Measurements from ENCODE around the gene SPDEF.

SPDEF gene

DNA sequence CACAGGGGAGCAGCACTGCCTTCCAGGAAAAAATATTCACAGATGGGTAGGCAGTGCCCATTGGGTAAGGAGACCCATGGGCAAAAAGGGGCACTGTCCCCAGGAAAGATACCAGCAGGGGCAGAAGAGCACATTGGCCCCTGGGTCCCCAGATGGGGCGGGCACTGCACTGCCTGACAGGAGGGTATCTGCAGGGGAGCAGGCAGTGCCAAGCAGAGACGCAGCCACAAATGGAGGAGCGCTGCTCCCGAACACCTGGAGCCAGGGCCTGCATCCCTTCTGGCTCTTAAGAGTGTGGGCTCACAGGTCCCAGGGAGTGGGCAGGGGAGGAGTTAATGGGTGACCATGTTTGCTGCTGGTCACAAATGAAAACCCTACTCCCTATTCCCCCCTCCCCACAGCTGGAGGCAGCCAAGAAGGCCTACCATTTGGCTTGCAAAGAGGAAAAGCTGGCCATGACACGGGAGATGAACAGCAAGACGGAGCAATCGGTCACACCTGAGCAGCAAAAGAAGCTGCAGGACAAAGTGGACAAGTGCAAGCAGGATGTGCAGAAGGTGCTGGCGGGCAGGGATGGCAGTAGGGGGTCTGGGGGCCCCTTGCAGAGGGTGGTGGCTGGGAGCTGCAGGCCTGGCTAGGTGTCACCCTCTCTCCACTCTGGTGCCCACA is 27.0 kb downstream of the SPDEF start:
- DNase-seq (ENCODE audit: extremely low read depth in 1 of 2, low read depth in 1 of 2), result no peak

- no peak for DNase-seq (ENCODE audit: extremely low read depth in 1 of 2, low read depth in 1 of 2)
Measured at GRCh38 chr6:34527751-34528670, 28.1 kb downstream of the SPDEF start.

GRCh38 chr6:34526992-34527728 is 29.0 kb downstream of the SPDEF start:
- DNase-seq (ENCODE audit: extremely low read depth in 1 of 2, low read depth in 1 of 2), result peak; percentile 87 to 93

DNA sequence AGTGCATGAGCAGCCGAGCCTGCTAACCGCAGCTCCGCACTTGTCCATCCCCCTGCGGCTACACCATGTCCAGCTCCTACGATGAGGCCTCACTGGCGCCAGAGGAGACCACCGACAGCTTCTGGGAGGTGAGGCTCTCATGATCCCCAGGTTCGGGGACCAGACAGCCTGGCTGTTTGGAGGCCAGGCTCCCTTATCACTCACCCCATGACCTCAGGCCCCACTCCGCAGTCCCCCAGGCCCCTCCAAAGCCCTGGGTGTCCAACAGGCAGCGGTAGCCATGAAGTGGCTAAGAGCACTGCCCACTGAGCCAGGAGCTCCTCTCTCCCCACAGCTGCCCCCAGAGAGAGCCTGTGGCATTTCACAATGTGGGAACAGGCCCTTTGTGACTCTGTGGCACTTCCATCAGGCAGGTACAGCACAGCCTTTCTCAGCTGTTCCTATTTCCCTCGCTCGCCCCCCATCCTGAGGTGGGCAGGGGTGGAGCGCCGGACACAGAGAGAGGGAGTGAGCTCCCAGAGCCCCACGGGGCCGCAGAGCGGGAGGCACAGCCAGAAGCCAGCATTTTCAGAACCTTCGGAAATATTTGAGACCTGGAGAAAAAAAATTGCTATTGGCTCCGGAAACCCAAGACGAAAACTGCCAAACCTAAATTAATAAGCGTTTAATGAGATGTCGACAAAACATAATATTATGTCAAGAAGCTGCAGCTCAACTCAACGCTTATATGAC is 29.7 kb downstream of the SPDEF start:
- no peak for DNase-seq (ENCODE audit: extremely low read depth in 1 of 2, low read depth in 1 of 2)

DNA sequence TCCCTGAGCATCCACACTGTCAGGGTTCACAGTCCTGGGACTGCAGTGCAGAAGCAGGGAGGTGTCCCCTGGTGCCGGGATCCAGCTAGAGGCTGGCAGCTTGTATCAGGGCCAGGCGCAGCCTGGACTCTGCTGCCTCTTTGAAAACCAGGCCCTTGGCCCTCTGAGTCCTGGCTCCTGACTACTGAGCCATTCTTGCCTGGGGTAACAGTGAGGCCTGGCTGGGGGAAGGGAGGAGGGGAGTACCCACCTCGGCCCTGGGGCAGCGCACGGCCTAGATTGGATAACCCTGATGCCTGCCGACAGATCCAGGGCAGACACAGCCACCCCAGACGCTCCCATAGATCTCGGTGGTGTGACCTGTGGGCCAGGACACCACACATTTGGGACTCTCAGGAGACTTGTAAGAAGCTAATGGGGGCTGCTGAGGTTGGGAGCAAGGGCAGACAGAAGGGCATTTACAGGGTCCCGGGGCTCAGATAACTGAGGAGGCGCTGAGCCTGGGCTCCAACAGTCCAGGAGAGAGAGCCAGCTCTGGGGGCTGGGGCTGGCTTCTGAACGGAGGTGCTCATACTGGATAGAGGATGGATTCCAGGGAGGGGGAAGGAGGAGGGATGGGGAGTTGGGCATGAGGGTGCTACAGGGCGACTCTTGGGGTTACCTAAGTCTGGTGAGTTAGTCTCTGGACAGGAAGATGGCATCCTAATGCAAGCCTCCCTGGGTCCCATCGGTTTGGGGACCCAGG is 30.5 kb downstream of the SPDEF start:
- no peak for DNase-seq (ENCODE audit: extremely low read depth in 1 of 2, low read depth in 1 of 2)

GRCh38 chr6:34524971-34525370 is 31.2 kb downstream of the SPDEF start:
- no peak for DNase-seq (ENCODE audit: extremely low read depth in 1 of 2, low read depth in 1 of 2)

GRCh38 chr6:34524499-34524898 is 31.6 kb downstream of the SPDEF start:
- DNase-seq (ENCODE audit: extremely low read depth in 1 of 2, low read depth in 1 of 2), result no peak

- no peak for DNase-seq (ENCODE audit: extremely low read depth in 1 of 2, low read depth in 1 of 2)
Measured at GRCh38 chr6:34523441-34524206, 32.5 kb downstream of the SPDEF start.

GRCh38 chr6:34522761-34523160 is 33.4 kb downstream of the SPDEF start:
- no peak for DNase-seq (ENCODE audit: extremely low read depth in 1 of 2, low read depth in 1 of 2)

DNA sequence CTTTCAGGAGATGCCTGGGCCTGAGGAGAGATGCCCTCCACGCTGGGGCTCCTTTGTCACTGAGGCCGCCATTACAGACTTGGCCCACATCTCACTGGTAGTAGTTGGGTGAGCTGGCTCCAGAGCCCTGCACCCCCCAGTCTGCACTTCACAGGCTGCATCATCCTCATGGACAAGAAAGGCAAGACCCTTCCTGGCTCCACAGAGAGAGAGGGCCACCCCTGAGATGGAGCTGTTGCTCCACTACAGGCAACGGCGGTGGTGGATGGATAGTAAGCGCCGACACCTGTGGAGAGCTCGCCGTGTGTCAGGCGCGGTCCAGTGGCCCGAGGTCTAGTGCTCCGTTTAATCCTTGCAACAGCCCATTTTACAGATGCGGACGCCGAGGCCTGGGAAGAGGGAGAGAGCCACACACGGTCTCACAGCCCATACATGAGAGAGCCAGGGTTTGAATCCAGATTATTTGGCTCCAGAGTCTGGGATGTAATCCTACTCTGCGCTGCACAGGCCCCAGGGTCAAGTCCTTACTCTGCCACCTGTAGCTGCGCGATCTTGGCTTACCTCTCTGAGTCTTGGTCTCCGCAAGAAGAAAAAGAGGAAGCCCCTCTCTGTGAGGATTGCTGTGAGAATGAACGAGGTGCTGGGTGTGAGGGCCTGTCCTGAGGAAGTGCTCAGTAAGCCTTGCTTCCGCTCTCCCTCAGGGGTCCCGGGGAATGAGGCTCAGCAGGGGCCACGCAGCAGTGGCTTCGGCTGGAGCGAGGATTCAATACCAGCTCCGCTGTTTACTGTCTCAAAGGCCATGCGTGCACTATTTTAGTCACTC is 34.5 kb downstream of the SPDEF start:
- DNase-seq (ENCODE audit: extremely low read depth in 1 of 2, low read depth in 1 of 2), result no peak

DNA sequence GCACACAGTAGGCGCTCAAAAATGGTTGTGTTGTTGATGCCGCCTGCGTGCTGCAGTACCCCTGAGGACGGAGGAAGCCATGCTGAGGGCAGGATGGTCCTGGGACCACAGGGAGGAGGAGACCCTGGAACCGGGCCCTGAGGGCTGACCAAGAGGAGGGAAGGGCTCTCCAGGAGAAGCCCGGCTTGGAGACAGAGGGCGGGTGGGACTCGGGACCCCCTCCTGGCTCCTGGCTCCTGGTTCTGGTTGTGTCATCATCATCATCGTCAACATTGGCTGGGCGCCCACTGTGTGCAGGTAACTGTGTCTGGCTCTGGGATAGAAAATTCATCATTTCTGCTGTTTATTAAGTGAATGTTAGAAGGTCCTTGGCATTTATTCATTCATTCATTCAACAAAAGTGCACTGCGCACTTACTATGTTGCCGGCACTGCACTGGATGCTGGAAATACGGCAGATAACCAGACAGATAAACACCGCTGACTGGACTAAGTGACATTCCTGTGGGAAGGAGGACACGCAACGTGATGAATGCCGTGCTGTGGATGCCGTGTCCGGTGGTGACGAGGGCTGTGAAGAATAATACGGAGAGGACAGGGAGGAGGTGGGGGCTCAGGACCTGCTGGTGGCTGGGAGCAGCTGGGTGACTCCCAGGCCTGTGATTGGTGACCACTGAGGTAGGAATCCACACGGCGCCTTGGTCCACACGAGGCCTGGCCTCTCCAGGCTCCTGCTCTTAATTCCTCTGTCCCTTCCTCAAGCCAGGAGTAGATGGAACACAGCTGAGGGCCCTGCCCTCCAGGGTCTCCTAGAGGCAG is 35.3 kb downstream of the SPDEF start:
- no peak for DNase-seq (ENCODE audit: extremely low read depth in 1 of 2, low read depth in 1 of 2)

- DNase-seq (ENCODE audit: extremely low read depth in 1 of 2, low read depth in 1 of 2), result no peak
Measured at GRCh38 chr6:34519971-34520644, 36.0 kb downstream of the SPDEF start.

DNA sequence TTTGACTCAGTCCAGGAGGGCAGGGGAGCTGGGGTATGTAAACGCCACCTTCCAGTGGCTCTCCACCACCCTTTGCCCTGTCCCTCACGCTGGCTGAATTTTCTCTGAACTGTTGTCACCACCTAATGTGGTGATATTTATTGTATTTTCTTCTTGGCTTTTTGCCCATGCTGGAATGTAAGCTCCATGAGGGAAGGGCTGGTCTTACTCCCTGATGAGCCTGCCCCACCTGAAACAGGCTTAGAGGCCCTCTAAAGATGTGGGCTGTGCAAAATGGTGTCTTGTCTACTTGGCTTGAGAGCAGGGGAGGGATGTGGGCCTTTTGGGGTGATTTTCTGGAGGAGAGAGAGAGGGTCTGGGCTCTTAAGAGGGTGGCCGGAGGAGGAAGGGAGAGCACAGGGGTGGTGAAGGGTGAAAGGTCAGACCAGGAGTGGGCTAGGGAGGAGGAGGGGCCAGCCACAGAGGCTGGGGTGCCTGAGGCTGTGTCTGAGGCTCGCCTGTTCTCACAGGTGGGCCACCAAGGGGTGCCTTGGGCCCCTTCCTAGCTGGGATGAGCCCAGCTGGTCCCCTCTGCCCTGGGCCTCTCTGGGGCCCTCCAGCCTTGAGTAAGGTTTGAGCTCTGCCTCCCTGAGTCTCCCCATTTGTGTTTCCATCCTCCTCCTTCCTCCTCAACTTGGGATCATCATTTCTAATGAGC is 37.3 kb downstream of the SPDEF start:
- DNase-seq (ENCODE audit: extremely low read depth in 1 of 2, low read depth in 1 of 2), result no peak

DNA sequence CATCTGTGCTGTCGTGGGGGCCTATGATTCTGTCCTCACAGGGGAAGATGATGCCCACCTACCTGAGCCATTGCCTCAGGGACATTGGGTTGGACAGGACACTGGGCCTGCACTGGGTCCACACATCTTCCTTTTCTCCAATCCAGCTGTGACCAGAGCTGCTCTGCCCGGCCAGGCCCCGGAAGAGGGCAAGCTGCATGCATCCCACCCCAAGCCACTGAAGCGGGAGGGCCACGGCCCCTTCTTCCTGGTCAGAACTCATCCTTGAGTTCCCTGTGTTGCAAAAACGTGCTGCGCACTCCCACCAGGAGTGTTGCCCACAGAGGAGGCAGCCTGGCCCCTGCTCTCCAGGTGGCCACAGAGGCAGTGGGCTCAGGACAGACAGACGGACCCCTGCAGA is 38.2 kb downstream of the SPDEF start:
- DNase-seq (ENCODE audit: extremely low read depth in 1 of 2, low read depth in 1 of 2), result no peak

DNA sequence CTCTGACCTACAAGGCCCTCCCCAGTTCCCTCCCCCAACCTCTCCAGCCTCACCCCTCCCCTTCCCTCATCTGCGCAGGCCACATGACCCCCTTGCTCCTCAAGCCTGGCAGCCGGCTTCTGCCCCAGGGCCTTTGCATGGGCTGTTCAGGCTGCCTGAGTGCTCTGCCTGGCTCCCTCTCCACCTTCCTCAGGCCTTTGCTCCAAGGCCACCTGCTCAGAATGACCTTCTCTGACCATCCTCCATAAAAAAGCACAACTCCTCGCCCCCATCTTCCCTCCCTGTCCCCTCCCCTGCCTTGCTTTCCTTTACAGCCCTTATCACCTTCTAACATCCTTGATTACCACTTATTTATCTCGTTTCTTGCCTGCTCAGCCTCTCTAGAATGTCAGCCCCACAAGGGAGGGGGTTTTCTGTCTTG is 38.7 kb downstream of the SPDEF start:
- no peak for DNase-seq (ENCODE audit: extremely low read depth in 1 of 2, low read depth in 1 of 2)

All from stimulated activated CD8-positive, alpha-beta memory T cell treated with anti-CD3 and anti-CD28 coated beads, Interleukin-7, amount 100 ng/mL, for 48 hours (primary cell).